Stimulated activated CD8-positive, alpha-beta memory T cell treated with anti-CD3 and anti-CD28 coated beads, Interleukin-4, amount 100 ng/mL, for 48 hours (primary cell): ENCODE results near the gene IVD.
A peak's percentile ranks its signal among the peaks of the same experiment; 100 is the strongest.

Source experiments
- DNase-seq: peaks from one replicate; pipeline ENCODE4 v3.0.0-alpha.2; 2020

Gene IVD

GRCh38 chr15:40461958-40462357, 56.4 kb downstream of the IVD start:
- no peak for DNase-seq

GRCh38 chr15:40463279-40463678, 57.7 kb downstream of the IVD start:
- no peak for DNase-seq

- no peak for DNase-seq
Observed at GRCh38 chr15:40463886-40464545, 58.4 kb downstream of the IVD start.

- DNase-seq = no peak
Observed at GRCh38 chr15:40464595-40465185, 59.1 kb downstream of the IVD start.

- DNase-seq = no peak
Observed at GRCh38 chr15:40465939-40466338, 60.3 kb downstream of the IVD start.

- no peak for DNase-seq
Observed at GRCh38 chr15:40466426-40467260, 61.0 kb downstream of the IVD start.

GRCh38 chr15:40467261-40467615, 61.6 kb downstream of the IVD start:
- DNase-seq = no peak

GRCh38 chr15:40468898-40469331, 63.3 kb downstream of the IVD start:
- DNase-seq = no peak

- DNase-seq = no peak
Observed at GRCh38 chr15:40469776-40470390, 64.3 kb downstream of the IVD start.

- DNase-seq = peak; percentile 63
Observed at GRCh38 chr15:40470423-40471104, 65.0 kb downstream of the IVD start, which contains the start of gene CHST14. Gene CHST14, plus strand, starts transcription at chr15:40470984. Its CDS starts 230 bp downstream, at chr15:40471214.
